ENCODE results near the gene FHOD1. TPM values are rescaled to one million over a fixed set of nuclear protein-coding genes. Genes with fewer than 3 reads are reported as not detected.

Gene FHOD1
- total and polyA plus RNA-seq, 10 of the 15 experiments (the other 5 are each of a cell fraction or from before 2014, with no cell fraction given) = 8.9 to 65.7 (median 18.1) TPM

DNA sequence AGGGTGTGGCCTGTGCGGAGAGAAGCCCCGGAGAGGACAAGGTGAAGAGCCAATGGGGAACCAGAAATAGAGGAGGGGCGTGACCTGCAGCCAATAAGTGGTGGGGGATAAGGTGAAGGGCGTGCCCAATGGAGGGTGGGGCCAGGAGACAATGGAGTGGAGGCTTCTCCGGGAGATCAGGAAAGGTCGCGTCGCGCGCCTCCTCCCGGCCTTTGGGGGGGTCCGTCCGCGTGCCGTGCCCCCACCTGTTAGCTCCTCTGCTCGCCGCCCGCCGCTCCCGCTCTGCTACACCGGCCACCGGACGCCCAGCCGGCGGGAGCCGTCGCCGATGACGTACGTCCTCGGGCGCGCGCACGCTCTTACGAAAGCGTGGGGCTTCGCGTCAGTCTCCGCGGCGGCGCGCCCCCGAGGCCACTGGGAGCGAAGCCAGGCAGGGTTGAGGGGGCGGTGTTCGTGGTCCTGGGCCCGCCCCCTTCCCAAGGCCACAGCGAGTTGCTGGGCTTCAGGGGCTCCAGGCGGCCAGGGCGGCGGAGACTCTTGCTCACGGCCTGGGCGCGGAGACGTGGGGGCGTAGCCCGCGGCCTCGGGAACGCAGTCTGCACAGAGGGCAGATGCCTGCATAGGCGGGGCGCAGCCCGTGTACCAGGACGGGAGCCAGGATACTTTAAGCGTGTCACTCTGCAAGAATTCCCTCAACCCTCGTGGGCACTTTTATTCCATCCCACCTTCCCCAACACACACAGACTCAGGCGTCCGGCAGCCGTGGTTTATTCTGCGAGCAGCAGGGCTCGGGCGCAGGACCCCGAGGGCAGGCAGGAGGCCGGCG is 63.4 kb downstream of the FHOD1 start, which contains the start of gene MATCAP1:
Gene MATCAP1 (minus strand): TSS at position 337 of the 826 bp plus-strand sequence. CDS start 3,353 bp downstream, outside the sequence.
- H3K27ac ChIP-seq (ENCODE audit: control insufficient read depth, insufficient read depth) = peak within 1 kb of the TSS; percentile 84
- H3K9me3 ChIP-seq (replicated peaks; ENCODE audit: control insufficient read depth, insufficient read depth, low read length) = no peaks in the 10 kb centered on the region
- H3K79me2 ChIP-seq (ENCODE audit: control insufficient read depth, insufficient read depth, low read length) = peaks cover 5% of the 10 kb centered on the region
- POLR2A ChIA-PET = interaction anchor here (0.5 to 1.4 kb wide), 3 partner anchors 21 to 90 kb away, joined by 3 to 4 read pairs (median 4); partner anchors contain the start of gene FHOD1
- ATAC-seq (peak; percentile 96), FAIRE-seq (peak; percentile 100), DNase-seq (ENCODE audit: low read depth, low spot score) (peak; percentile 91)
- no peaks in the 10 kb centered on the region; the same call in 1 of the 2 replicates for H4K20me1 ChIP-seq (ENCODE audit: control insufficient read depth, insufficient read depth)
- no peaks in the 10 kb centered on the region for H3K36me3 ChIP-seq (ENCODE audit: control insufficient read depth in 2 of 2, insufficient read depth in 2 of 2, low read length in 1 of 2)
- RAD21 ChIA-PET (ENCODE audit: unreplicated experiment) = interaction anchor here (1.5 to 2.3 kb wide), 4 partner anchors 29 to 250 kb away, joined by 3 to 9 read pairs (median 6); no protein-coding TSS in a partner anchor
- no TSS peak for BruUV-seq (replicated peaks)
- in situ Hi-C loops (cut with MboI) = no loop called here
- peak within 1 kb of the TSS; percentile 76 for H3K4me3 ChIP-seq
- under 1% methylated on average over 77 of the region's 77 CpGs for whole genome bisulfite sequencing (ENCODE audit: insufficient coverage, insufficient replicate concordance, low lambda C conversion rate, missing lambda C conversion rate)
- peaks cover 4% of the 10 kb centered on the region for H3K4me1 ChIP-seq (ENCODE audit: control insufficient read depth, insufficient read depth, low read length)
- H2AFZ ChIP-seq (ENCODE audit: control insufficient read depth, low read depth, low read length) = peak within 1 kb of the TSS; percentile 97
- CTCF ChIA-PET = interaction anchor here (0.6 to 3.2 kb wide), 14 partner anchors 10 to 208 kb away, joined by 3 to 34 read pairs (median 8); partner anchors contain the start of genes B3GNT9, CBFB, FBXL8 and NOL3
- SMC1A ChIA-PET (ENCODE audit: uncharacterized antibody, unreplicated experiment) = interaction anchor here (0.8 to 1.7 kb wide), 4 partner anchors 33 to 227 kb away, joined by 3 to 7 read pairs (median 4); partner anchors contain the start of gene B3GNT9
- intact Hi-C loops (cut with micrococcal nuclease; ENCODE audit: unreplicated experiment) = loop anchor here (2.0 kb wide), 2 partner anchors 63 to 167 kb away; partner anchors contain the start of gene FHOD1
- H3K4me2 ChIP-seq (ENCODE audit: control insufficient read depth, insufficient read depth) = peak within 1 kb of the TSS; percentile 99
- H3K9ac ChIP-seq (ENCODE audit: control insufficient read depth, insufficient read depth, low read length) = peak within 1 kb of the TSS; percentile 74
- H3K27me3 ChIP-seq (replicated peaks in 1 of 2; ENCODE audit: control insufficient read depth in 2 of 2, insufficient read depth in 2 of 2, low read length in 1 of 2) = peaks cover 0 to 3% of the 10 kb centered on the region in 2 experiments; a peak in 2 of 4 replicates
- TF ChIP-seq EED (IDR thresholded peaks at IDR 0.05; ENCODE audit: low read depth) (no peak), NRF1 (conservative IDR thresholded peaks at IDR 0.05; ENCODE audit: low read depth, low read length) (no peak), YY1 (IDR thresholded peaks at IDR 0.05; ENCODE audit: low read depth, low read length) (no peak), ATF7 (IDR thresholded peaks at IDR 0.05; ENCODE audit: low read depth) (peak; percentile 56; the same call in 1 of the 2 replicates), SIN3A (IDR thresholded peaks at IDR 0.05; ENCODE audit: low read depth, low read length) (no peak), SUZ12 (IDR thresholded peaks at IDR 0.05; ENCODE audit: unreplicated experiment) (no peak), CBFB (IDR thresholded peaks at IDR 0.05; ENCODE audit: low read depth) (no peak), CEBPB (IDR thresholded peaks at IDR 0.05; ENCODE audit: borderline replicate concordance in 1 of 2, low read depth in 2 of 2, low read length in 2 of 2) (no peak), MTA3 (IDR thresholded peaks at IDR 0.05; ENCODE audit: borderline replicate concordance, low read length) (no peak), TCF12 (IDR thresholded peaks at IDR 0.05; ENCODE audit: low read depth, low read length) (no peak), HDAC6 (IDR thresholded peaks at IDR 0.05; ENCODE audit: unreplicated experiment) (no peak), STAT3 (IDR thresholded peaks at IDR 0.05; ENCODE audit: low read depth, low read length) (no peak), RBBP5 (conservative IDR thresholded peaks at IDR 0.05) (no peak), MEF2B (IDR thresholded peaks at IDR 0.05; ENCODE audit: partially characterized antibody, poor library complexity, severe bottlenecking) (no peak), MYC (IDR thresholded peaks at IDR 0.05; ENCODE audit: insufficient read depth, insufficient read length, insufficient replicate concordance, low read length, severe bottlenecking) (no peak)
- TF ChIP-seq, protein P1, sequence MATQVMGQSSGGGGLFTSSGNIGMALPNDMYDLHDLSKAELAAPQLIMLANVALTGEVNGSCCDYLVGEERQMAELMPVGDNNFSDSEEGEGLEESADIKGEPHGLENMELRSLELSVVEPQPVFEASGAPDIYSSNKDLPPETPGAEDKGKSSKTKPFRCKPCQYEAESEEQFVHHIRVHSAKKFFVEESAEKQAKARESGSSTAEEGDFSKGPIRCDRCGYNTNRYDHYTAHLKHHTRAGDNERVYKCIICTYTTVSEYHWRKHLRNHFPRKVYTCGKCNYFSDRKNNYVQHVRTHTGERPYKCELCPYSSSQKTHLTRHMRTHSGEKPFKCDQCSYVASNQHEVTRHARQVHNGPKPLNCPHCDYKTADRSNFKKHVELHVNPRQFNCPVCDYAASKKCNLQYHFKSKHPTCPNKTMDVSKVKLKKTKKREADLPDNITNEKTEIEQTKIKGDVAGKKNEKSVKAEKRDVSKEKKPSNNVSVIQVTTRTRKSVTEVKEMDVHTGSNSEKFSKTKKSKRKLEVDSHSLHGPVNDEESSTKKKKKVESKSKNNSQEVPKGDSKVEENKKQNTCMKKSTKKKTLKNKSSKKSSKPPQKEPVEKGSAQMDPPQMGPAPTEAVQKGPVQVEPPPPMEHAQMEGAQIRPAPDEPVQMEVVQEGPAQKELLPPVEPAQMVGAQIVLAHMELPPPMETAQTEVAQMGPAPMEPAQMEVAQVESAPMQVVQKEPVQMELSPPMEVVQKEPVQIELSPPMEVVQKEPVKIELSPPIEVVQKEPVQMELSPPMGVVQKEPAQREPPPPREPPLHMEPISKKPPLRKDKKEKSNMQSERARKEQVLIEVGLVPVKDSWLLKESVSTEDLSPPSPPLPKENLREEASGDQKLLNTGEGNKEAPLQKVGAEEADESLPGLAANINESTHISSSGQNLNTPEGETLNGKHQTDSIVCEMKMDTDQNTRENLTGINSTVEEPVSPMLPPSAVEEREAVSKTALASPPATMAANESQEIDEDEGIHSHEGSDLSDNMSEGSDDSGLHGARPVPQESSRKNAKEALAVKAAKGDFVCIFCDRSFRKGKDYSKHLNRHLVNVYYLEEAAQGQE (IDR thresholded peaks at IDR 0.05; ENCODE audit: low read depth, low read length) = no peak
- TF ChIP-seq, protein P2, sequence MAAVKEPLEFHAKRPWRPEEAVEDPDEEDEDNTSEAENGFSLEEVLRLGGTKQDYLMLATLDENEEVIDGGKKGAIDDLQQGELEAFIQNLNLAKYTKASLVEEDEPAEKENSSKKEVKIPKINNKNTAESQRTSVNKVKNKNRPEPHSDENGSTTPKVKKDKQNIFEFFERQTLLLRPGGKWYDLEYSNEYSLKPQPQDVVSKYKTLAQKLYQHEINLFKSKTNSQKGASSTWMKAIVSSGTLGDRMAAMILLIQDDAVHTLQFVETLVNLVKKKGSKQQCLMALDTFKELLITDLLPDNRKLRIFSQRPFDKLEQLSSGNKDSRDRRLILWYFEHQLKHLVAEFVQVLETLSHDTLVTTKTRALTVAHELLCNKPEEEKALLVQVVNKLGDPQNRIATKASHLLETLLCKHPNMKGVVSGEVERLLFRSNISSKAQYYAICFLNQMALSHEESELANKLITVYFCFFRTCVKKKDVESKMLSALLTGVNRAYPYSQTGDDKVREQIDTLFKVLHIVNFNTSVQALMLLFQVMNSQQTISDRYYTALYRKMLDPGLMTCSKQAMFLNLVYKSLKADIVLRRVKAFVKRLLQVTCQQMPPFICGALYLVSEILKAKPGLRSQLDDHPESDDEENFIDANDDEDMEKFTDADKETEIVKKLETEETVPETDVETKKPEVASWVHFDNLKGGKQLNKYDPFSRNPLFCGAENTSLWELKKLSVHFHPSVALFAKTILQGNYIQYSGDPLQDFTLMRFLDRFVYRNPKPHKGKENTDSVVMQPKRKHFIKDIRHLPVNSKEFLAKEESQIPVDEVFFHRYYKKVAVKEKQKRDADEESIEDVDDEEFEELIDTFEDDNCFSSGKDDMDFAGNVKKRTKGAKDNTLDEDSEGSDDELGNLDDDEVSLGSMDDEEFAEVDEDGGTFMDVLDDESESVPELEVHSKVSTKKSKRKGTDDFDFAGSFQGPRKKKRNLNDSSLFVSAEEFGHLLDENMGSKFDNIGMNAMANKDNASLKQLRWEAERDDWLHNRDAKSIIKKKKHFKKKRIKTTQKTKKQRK (IDR thresholded peaks at IDR 0.05; ENCODE audit: low read depth, low read length) = no peak; the same call in 1 of the 2 replicates

Data from GM12878 (cell line).